ENCODE data around the gene TPGS1. TPM values are rescaled to one million over a fixed set of nuclear protein-coding genes. Genes with fewer than 3 reads are reported as not detected.
A peak's percentile ranks its signal among the peaks of the same experiment; 100 is the strongest.

Gene TPGS1, protein sequence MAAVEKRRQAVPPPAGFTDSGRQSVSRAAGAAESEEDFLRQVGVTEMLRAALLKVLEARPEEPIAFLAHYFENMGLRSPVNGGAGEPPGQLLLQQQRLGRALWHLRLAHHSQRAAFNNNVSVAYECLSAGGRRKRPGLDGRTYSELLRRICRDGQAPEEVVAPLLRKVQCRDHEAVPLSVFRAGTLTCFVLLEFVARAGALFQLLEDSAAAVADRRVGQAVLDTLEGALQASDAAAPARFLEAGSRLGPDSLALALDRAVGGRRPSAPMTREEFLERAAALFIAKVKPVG
- 11.2 TPM for total RNA-seq
- long read RNA-seq, transcript TPGS1-201 (2 exons, 1,114 nt) = major isoform, 34 of 38 reads
- long read RNA-seq, partial matches to known transcripts = 2 of 38 reads
- long read RNA-seq, other reads (novel, unspliced or antisense) = 2 of 38 reads

DNA sequence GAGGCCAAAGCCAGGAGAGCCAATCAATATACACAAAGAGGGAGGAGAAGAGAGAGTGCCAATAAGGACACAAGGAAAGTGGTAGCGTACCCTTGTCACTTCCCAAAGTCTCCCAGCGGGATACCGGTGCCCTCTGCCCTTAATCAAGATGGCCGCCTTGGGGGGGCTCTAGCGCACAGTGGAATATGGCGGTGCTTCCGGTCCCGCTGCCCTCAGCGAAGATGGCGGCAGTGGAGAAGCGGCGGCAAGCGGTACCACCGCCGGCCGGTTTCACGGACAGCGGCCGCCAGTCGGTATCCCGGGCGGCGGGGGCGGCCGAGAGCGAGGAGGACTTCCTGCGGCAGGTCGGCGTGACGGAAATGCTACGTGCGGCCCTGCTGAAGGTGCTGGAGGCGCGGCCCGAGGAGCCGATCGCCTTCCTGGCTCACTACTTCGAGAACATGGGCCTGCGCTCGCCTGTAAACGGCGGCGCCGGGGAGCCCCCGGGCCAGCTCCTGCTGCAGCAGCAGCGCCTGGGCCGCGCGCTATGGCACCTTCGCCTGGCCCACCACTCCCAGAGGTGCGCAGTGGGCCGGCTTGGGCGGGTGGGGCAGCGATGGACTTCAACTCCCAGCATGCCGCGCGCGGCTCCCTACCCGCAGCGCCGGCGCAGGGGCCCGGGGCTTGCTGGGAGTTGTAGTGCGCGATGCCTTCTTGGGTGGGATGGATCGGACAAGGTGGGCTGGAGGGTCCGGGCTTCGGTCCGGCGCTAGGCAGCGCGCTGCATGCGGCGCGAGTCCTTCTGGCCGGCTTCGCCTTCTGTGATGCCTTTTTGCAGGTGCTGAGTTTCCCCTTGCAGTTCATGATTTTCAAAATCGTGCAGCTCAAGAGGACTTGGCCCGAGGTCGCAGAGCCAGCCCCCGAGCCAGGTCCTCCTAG is at the start of gene TPGS1:
Gene TPGS1 (plus strand): TSS at position 212 of the 918 bp plus-strand sequence. CDS start 10 bp downstream, at position 222.
- Histone ChIP-seq H3K4me3 (peak within 1 kb of the TSS; percentile 85), H3K4me1 (peaks cover 40% of the 10 kb centered on the region), H3K27ac (replicated peaks) (peak within 1 kb of the TSS; percentile 94), H3K9me3 (replicated peaks) (no peaks in the 10 kb centered on the region), H3K27me3 (ENCODE audit: low read depth) (no peaks in the 10 kb centered on the region), H3K36me3 (peaks cover 5% of the 10 kb centered on the region)
- DNase-seq = peak; percentile 92
- intact Hi-C loops (cut with micrococcal nuclease) = no loop called here
- TF ChIP-seq, protein P1, sequence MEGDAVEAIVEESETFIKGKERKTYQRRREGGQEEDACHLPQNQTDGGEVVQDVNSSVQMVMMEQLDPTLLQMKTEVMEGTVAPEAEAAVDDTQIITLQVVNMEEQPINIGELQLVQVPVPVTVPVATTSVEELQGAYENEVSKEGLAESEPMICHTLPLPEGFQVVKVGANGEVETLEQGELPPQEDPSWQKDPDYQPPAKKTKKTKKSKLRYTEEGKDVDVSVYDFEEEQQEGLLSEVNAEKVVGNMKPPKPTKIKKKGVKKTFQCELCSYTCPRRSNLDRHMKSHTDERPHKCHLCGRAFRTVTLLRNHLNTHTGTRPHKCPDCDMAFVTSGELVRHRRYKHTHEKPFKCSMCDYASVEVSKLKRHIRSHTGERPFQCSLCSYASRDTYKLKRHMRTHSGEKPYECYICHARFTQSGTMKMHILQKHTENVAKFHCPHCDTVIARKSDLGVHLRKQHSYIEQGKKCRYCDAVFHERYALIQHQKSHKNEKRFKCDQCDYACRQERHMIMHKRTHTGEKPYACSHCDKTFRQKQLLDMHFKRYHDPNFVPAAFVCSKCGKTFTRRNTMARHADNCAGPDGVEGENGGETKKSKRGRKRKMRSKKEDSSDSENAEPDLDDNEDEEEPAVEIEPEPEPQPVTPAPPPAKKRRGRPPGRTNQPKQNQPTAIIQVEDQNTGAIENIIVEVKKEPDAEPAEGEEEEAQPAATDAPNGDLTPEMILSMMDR (IDR thresholded peaks at IDR 0.05; ENCODE audit: borderline replicate concordance) = no peak

DNA sequence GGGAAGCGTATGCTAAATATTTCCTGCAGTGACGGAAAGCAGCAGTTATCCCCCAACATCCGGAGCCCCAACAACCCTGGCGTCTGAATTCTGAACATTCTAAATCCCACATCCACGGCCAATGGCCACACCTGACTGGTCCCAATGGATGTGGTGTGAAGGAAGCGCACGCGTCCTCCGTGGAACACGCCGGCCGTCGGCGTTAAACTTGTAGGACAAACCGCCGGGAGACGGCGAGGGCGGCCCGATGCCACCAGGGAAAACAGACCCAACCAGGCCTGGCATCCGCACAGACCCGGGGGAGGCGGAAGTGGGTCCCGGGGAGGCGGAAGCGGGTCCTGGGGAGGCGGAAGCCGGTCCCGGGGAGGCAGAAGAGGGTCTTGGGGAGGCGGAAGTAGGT is 49.7 kb upstream of the TPGS1 start:
- H3K36me3 ChIP-seq = peaks cover 10% of the 10 kb centered on the region
- TF ChIP-seq, protein P1 (IDR thresholded peaks at IDR 0.05; ENCODE audit: borderline replicate concordance) = no peak

DNA sequence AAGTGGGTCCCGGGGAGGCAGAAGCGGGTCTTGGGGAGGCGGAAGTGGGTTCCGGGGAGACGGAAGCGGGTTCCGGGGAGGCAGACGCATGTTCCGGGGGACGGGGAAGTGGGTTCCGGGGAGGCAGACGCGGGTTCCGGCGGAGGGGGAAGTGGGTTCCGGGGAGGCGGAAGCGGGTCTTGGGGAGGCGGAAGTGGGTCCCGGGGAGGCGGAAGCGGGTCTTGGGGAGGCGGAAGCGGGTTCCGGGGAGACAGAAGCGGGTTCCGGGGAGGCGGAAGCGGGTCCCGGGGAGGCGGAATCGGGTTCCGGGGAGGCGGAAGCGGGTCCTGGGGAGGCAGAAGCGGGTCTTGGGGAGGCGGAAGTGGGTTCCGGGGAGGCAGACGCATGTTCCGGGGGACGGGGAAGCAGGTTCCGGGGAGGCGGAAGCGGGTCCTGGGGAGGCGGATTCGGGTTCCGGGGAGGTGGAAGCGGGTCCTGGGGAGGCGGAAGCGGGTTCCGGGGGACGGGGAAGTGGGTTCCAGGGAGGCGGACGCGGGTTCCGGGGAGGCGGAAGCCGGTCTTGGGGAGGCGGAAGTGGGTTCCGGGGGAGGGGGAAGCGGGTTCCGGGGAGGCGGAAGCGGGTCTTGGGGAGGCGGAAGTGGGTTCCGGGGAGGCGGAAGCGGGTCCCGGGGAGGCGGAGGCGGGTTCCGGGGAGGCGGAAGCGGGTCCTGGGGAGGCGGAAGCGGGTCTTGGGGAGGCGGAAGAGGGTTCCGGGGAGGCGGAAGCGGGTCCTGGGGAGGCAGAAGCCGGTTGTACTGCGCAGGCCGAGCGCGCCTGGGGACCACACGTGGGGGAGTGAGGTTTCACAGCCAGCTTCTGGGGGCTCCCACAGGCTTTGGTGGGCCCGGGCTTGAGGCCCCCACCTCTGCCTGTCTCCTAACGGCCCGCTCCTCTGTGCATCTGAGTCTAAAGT is 48.9 kb upstream of the TPGS1 start:
- intact Hi-C loops (cut with micrococcal nuclease) = no loop called here
- Histone ChIP-seq H3K36me3 (peaks cover 10% of the 10 kb centered on the region), H3K9me3 (replicated peaks) (no peaks in the 10 kb centered on the region), H3K4me1 (peaks cover 22% of the 10 kb centered on the region), H3K27me3 (ENCODE audit: low read depth) (no peaks in the 10 kb centered on the region), H3K27ac (replicated peaks) (no peak overlapping the region), H3K4me3 (no peak overlapping the region)
- no peak for DNase-seq
- TF ChIP-seq, protein P1 (IDR thresholded peaks at IDR 0.05; ENCODE audit: borderline replicate concordance) = no peak

More for the DNA sequence above, 49.7 kb upstream of the TPGS1 start:
- peaks cover 22% of the 10 kb centered on the region for H3K4me1 ChIP-seq
- no peak overlapping the region for H3K4me3 ChIP-seq
- H3K27ac ChIP-seq (replicated peaks) = no peak overlapping the region
- DNase-seq = no peak
- intact Hi-C loops (cut with micrococcal nuclease) = no loop called here
- H3K27me3 ChIP-seq (ENCODE audit: low read depth) = no peaks in the 10 kb centered on the region
- H3K9me3 ChIP-seq (replicated peaks) = no peaks in the 10 kb centered on the region

DNA sequence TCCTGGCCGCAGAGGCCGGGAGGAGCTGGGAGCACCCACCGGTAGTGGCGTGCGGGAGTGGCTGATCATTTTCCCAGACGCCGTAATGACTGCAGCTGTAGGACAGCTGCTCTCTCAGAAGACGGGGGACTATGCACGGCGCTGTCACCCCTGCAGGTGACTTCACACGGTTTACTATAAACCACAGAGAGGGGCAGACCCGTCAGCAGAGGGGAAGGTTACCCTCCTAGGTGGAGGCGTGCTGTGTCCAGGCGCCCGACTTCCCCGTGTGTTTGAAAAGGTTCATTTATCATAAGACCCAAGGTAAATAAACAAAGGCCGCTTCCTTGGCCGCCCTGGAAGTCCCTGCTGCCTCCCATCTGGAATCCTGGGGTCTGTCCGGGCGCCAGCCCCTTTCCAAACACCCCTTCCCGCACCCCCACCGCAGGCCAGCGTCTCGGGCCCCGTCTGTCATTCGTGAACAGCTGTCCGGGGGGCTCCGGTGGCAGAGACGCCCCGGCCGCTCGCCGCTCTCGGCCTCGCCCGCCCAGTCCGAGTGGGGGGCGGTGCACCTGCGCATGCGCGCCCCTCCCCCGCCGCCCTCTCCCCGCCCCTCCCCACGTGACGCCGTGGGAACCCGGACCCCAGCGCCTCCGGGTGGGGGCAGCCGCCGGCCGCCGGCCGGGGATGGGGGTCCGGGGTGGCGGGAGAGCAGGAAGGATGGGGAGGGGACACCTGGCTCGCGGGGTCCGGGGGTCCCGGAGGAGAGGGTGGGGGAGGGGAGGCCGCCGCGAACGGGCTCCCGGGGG is 47.4 kb upstream of the TPGS1 start:
- peaks cover 4% of the 10 kb centered on the region for H3K36me3 ChIP-seq
- DNase-seq = peak; percentile 76
- H3K9me3 ChIP-seq (replicated peaks) = no peaks in the 10 kb centered on the region
- intact Hi-C loops (cut with micrococcal nuclease) = no loop called here
- peak overlapping the region; percentile 76 for H3K4me3 ChIP-seq
- TF ChIP-seq, protein P1 (IDR thresholded peaks at IDR 0.05; ENCODE audit: borderline replicate concordance) = no peak
- H3K4me1 ChIP-seq = peaks cover 22% of the 10 kb centered on the region
- H3K27me3 ChIP-seq (ENCODE audit: low read depth) = no peaks in the 10 kb centered on the region
- peak overlapping the region; percentile 88 for H3K27ac ChIP-seq (replicated peaks)

Data from left ventricle myocardium inferior (tissue), 1 donor.